Caki2 (cell line): ENCODE data around the gene RAB7B. TPM values are rescaled to one million over a fixed set of nuclear protein-coding genes. Genes with fewer than 3 reads are reported as not detected.
"Not testable (repeated sequence)": the region's sequence is repeated elsewhere in the genome, so short reads cannot be mapped to it uniquely, and the experiment has no call there.

Experiments used
- DNase-seq: peaks from one replicate; pipeline ENCODE4 v3.0.0-alpha.2; 2015; ENCODE audit warnings: low read depth
- in situ Hi-C: cut with HindIII; loops from 2 replicates; pipeline ENCODE4 v1.10.0; 2016; ENCODE audit warnings: low sequenced_read_pairs, low pct_unique_long_range_greater_than_20kb, mixed read lengths
- total RNA-seq: library from RNA; depleted of rRNA; stranded (reverse); fragments of >200 nt; shearing (Covaris generic); gene quantifications from 2 replicates; pipeline ENCODE4 v1.2.3, GENCODE V29; 2014; ENCODE audit warnings: low replicate concordance

RAB7B gene
- total RNA-seq, 1 experiment from 2014 or later: 1.1 TPM

DNA sequence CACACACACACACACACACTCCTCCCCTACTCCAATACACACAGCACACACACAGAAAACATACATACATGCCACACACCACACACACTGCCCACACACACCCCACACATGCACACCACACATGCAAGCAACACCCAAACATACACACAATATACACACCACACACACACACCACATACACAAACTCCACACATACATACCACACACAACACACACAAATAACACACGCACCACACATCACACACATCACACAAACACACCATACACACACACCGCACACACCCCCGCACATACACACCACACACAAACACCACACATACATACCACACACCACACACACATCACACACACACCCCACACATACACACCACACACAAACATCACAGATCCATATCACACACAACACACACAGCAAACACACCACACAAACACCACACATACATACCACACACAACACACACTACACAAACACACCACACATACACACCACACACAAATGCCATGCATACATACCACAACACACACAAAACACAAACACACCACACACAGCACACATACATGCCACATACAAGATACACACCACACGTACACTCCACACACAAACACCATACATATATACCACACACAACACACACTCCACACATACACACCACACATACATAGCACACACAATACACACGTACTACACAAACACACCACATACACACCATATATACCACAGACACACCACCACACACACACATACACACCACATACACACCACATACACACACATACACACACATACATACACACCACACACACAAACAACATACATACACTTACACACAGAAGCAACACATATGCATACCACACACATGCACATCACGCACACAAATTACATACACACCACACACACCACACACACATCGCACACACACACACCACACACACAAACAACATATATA lies 932 bp upstream of the RAB7B start:
- in situ Hi-C loops: no loop called here
- DNase-seq: no peak

DNA sequence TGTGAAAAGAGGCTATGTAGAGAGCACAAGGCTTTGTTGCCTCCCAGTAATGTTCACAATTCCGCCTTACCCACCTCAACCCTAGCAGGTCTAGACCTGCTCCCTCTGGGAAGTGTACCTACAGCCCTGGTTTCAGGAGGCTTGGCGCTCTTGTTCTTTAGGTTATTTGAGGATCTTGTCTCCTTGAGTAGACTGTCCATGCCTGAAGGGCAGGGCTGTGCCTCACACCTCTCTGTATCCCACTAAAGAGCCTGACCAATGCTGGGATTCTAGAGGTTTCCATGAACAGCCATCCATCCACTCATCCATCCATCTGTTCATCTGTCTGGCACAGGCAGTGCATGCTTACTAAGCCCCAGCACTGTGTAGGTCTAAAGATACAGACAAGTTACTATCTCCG lies 1.0 kb downstream of the RAB7B start:
- DNase-seq: no peak
- in situ Hi-C loops: no loop called here

DNA sequence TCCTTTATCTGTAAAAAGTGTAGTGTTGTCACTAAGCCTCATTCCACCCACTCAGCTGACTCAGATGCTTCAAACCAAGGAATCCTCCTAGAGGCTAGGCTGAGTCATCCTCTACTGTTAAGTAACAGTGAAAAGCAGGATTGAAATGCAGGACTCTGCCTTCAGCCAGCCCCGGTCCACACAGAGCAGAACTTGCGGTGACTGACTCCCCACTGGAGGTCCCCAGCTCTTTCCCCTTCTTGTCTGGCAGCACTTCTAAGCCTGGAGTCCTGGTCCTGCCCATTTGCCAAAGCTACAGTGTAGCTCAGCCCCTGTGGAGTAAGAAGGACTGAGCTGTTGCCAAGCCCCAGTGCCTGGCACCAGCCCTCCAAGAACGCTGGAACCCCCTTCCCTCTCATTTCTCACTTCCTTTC lies 1.7 kb downstream of the RAB7B start:
- in situ Hi-C loops: no loop called here
- DNase-seq: peak; percentile 50

DNA sequence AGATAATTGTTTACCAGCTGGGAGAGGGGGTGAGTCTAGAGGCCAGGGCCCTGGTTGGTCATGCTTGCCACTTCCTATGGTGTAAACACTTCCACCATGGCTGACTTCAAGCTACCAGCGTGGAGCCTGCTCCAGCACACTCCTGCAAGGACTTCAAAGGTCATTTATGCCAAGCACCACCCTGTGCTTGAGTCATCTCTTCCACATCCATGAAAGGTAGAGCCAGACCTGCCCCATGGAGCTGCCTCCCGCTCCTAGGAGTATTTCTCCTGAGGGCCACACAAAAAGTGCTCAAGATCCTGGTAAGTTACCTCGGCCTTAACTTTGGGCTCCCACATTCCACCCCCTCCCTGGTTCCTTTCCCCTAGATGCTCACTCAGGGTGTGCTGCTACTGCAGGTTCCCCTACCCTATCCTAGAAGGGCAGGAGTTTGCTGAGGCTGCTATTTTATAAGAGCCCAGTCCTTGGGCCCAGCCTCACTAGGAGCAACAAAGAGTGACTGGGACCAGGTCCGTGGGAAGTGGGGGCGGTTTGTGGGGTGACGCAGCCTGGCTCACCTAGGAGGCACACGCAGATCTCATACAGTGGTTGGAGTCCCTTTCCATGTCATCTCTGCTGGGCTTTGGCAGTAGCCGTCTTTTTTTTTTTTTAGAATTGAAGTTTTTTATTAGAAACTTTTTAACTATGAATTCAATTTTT lies 2.4 kb downstream of the RAB7B start:
- DNase-seq: no peak
- in situ Hi-C loops: no loop called here

DNA sequence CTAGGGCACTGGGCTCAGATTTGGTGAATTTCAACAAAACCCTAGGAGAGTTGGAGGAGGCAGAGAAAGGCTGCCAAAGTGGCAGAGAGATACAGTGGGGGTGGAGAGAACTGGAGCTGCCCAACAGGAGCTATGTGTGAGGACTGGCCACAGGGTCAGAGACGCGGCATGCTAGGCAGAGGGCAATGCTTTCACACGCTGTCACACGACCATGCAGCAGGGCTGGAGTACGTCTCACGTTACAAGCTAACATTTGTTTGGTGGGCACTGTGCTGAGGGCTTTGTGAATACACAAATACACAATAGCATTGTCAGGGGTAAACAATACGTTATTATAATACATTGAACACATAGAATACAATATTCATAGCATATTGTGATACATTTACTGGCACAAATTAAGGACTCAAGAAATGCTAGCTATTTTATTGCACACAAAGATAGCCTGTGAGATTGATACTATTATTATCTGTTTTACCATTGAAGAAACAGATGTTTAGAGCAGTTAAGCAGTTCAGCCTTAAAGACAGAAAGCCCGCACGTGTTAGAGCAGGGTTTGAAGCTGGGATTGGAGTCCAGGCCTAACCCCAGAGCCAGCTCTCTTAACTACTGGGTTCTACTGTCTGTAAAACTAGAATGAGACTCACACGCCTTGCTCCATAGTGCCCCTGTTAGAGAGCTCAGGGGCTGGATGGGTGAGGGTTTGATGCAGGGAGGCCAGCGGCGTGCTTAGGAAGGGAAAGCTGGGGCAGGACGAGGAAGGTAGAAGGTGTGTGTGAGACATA lies 4.5 kb downstream of the RAB7B start:
- in situ Hi-C loops: no loop called here
- DNase-seq: no peak

DNA sequence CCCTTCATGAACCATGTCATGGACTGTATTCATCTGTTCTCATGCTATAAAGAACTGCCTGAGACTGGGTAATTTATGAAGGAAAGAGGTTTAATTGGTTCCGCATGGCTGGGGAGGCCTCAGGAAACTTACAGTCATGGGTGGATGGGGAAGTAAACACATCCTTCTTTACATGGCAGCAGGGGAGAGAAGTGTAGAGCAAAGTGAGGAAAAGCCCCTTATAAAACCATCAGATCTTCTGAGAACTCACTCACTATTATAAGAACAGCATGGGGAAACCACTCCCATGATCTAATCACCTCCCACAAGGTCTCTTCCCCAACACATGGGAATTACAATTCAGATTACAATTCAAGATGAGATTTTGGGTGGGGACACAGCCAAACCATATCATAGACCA lies 6.6 kb downstream of the RAB7B start:
- in situ Hi-C loops, DNase-seq: not testable (repeated sequence)

DNA sequence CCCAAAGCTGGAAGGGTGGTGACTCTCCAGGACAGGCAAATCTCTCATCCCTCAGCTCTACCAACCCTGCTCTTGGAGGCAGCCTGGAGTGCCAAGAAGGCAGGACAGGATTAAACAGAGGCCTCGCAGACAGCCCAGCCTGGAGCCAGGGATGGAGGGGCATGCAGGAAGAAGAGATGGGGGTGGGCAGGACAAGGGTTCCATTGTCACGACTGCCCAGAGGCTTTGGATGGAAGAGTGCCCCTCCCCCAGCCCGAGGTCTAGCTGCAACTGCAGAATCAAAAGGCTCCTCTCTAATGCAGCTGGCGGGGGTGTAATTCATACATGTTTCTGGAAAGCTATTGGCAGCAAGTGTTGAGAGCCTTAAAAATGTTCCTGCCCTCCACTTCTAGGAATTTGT lies 8.8 kb downstream of the RAB7B start:
- in situ Hi-C loops: no loop called here
- no peak for DNase-seq

DNA sequence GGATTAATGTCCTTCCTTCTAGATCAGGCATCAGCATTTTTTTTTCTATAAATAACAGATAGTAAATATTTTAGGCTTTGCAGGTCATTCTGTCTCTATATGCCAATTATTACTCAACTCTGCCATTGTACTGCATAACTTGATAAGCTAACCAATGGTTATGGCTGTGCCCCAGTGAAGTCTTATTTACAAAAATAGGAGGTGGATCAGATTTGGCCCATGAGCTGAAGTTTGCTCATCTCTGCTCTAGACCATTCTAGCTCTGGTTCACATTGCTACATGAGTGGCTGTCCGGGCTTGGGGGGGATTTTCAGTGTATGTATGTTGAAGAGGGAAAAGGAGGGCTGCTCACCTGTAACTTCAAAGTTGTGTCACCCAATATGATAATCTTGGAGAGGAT lies 10.1 kb downstream of the RAB7B start:
- in situ Hi-C loops: no loop called here

DNA sequence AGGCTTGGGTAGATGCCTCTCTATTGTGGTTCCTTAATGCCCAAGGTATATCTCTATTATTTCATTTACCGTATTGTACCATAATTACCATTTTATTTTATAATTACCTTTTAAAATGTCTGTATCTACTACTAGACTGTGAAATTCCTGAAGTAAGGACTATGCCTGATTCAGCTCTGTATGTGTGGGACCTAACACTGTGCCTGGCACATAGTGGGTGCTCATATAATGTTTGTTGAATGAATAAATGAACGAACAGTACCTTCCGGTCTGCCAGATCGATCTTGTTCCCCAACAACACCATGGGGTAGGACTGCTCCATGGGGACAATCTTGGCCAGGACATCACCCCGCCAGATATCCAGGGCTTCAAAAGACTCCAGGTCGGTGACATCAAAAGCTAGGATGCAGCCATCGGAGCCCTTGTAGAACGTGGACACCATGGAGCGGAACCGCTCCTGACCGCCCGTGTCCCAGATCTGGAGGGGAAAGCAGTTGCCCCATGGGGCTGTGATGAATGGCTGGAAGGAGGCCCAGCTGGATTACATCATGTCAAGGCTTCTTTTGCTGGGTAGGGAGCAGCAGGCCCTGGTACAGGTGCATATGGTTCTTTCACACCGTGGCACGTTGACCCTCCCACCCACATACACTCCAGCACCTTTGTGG lies 10.8 kb downstream of the RAB7B start:
- in situ Hi-C loops: no loop called here
- DNase-seq: no peak

More for the DNA sequence above, 10.1 kb downstream of the RAB7B start:
- no peak for DNase-seq

DNA sequence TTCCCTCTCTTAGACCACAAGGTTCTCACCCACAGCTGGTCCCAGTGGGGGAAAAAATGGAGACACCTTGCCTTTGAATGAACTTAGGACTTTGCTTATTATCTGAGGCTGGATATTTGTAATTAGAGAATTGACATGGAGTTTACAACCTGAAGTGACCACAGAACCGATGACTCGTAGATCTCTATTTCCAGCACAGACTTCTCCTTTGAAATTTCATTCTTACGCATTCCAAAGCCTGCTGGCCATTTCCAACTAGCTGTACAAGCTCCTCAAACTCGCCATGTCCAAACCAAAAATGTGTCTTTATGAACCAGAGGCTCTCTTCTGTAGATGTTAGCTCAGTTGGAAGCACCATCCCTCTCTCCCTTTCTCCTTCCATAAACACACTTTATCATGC lies 12.0 kb downstream of the RAB7B start:
- DNase-seq: no peak
- in situ Hi-C loops: no loop called here

DNA sequence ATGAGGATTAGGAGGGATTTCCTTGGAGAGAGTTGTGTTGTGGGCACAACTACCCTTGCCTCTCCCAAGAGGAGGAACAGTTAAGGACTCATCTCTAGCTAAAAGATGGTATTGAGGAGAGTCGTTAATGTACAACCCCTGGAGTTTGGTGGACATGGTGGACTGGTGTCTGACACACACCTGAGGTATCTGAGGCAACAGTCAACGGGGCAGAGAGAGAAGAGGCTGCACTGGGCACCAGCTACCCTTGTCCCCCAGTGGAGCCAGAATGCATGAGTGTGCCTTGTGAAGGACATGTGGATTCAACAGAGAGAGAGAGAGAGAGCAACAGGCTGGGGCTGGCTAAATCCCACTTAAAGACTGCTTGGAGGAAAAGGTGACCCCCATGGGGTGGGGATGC lies 13.0 kb downstream of the RAB7B start:
- in situ Hi-C loops: no loop called here
- DNase-seq: no peak

DNA sequence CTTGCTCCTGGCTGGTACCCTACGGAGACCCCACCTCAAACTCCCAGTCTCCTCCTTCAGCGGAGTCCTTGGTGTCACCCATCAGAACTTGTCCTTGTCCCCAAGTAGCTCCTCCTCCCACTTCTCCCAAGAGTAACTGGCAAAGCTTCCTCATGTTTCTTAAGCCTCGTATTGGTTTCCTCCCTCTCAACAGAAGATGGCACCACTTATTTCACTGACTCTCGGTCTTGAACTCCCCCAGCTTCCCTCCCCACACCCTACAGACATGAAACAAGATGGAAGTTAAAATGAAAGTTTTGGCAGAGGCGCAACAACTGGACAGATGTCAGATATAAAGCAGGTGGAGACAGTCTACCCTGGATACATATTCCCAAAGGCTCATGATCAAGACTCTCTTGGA lies 13.4 kb downstream of the RAB7B start:
- in situ Hi-C loops: no loop called here
- no peak for DNase-seq

DNA sequence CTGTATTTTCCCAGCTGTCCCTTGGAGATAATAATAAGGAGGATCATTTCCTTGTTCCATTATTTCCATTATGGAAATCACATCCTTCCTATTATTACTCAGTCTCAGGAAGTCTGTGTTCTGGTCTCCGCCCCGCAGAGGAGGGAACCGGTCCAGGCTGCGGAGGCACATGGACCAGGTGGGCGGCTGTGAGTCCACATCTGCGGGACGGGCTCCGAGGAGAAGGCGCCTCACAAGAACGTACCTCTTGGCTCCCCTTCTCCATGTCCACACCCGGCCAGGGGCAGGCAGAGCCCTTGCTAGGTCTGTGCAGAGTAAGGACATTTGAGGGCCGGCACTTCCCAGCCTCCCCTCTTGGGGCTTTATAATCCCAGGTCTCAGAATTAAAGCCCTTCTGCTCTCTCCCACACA lies 14.6 kb downstream of the RAB7B start:
- no peak for DNase-seq
- in situ Hi-C loops: no loop called here

DNA sequence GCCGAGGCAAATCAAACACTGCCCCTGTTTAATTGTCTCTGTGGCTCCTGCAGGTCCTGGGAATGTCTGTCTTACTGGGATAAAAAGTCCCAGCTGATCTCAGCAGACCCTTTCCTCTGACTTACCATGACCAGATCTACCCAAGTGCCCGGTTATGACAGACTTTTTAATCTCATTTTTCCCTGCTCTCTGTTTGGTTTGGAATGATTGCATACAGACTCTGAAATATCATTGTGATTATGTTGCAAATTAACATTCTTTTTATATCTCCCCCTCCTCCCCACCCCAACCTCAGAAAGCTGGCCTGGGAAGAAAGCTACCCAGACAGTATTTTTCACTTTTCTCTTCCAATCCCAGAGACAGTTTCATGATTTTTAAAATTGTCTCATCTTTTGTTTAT lies 16.3 kb downstream of the RAB7B start:
- DNase-seq: no peak
- in situ Hi-C loops: no loop called here

DNA sequence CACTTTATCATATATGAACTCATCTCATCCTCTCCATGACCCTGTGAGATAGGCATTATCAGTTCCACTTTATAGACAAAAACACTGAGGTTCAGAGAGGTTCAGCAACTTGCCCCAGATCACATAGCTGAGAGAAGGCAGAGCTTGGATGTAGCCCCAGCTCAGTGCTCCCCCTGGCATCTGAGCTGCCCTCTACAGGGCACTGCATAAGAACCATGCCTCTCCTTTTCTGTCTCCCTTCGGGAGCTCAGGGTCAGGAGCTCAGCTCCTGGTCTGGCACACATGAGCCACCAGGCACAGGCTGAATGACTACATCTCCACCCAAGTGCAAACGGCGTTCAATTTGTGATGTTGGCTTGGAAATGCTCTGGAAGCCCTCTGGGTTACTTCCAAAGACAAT lies 16.9 kb downstream of the RAB7B start:
- DNase-seq: no peak
- in situ Hi-C loops: no loop called here

DNA sequence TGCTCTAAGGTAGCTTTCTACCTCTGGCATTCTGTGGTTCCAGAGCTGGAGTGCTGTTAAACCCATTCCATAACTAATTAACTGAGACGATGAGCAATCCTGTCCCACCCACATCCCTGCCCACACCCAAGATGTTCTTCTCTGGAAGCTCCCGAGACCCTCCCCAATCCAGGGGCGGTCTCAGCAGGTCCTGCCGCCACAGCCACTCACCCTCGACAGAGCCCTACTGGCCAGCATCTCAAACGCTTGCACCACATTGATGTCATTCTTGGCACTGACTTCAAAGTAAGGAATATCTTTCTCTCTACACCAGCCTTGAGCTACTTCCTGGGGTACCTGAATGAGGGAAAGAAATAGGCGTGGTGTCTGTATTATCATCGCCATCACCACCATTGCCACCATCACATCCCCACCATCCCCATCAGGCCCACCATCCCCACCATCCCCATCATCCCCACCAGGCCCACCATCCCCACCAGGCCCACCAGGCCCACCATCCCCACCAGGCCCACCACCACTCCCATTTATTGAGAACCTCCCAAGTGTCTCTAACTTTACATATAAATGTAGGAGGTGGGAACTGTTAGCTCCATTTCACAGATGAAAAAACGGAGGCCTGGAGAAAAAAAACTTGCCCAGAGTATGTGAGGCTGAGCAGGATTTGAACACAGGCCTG lies 17.7 kb downstream of the RAB7B start:
- in situ Hi-C loops: no loop called here

DNA sequence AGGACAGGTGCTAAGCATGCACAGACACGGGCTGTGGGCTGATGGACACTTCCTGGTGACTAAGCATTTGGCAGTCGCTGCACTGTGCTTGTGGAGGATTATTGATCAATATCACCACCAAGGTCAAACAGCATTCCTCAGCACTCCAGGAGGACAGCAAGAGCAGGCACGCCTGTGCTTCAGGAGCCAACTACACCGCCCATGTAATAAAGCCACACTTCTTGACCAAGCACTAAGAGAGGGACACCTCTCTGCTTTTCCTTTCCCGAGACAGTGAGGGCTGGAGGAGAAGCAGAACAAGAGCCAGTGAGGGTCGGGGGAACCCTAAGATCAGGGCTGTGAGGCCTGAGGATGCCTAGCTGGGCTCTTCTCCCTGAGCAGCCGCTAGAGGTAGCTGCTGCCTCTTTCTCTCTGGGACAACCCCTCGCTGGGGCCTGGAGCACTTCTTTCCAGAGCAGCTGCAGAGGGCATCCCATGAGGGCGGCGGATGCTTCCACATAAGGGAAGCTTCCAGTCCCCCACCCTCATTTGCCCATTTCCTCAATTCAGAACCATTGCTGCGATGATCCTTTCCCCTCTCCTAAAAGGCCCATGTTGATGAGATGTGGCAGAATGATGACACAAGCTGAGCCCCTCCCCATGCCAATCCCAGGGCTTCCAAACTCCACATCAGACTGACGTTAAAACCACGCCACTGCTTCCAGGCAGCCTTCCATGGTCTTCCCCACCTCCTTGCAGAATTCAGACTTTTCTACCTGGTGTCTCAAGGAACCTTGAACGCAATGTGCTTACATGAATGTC lies 19.1 kb downstream of the RAB7B start:
- in situ Hi-C loops: no loop called here
- peak; percentile 60 for DNase-seq

More for the DNA sequence above, 17.7 kb downstream of the RAB7B start:
- peak; percentile 85 for DNase-seq
